HCEC 1CT (cell line): ENCODE measurements around the gene WWTR1.
A peak's percentile ranks its signal among the peaks of the same experiment; 100 is the strongest.

Experiments used
- DNase-seq: peaks from one replicate; pipeline ENCODE4 v3.0.0-alpha.2; 2017

WWTR1 gene

GRCh38 chr3:149654188-149654601 lies 3.6 kb downstream of the WWTR1 start:
- peak; percentile 68 for DNase-seq

GRCh38 chr3:149653564-149653963 lies 4.3 kb downstream of the WWTR1 start:
- DNase-seq = no peak

GRCh38 chr3:149653136-149653535 lies 4.7 kb downstream of the WWTR1 start:
- no peak for DNase-seq

GRCh38 chr3:149650828-149651227 lies 7.0 kb downstream of the WWTR1 start:
- DNase-seq = no peak

- DNase-seq = no peak
Measured at GRCh38 chr3:149648525-149648924, 9.3 kb downstream of the WWTR1 start.

- DNase-seq = no peak
Measured at GRCh38 chr3:149647812-149648211, 10.0 kb downstream of the WWTR1 start.

- no peak for DNase-seq
Measured at GRCh38 chr3:149647285-149647684, 10.5 kb downstream of the WWTR1 start.

GRCh38 chr3:149646181-149646766 lies 11.6 kb downstream of the WWTR1 start:
- DNase-seq = peak; percentile 71

- no peak for DNase-seq
Measured at GRCh38 chr3:149643963-149644362, 13.9 kb downstream of the WWTR1 start.

GRCh38 chr3:149643482-149643798 lies 14.4 kb downstream of the WWTR1 start:
- no peak for DNase-seq

GRCh38 chr3:149640976-149641728 lies 16.7 kb downstream of the WWTR1 start:
- DNase-seq = no peak

GRCh38 chr3:149639093-149639486 lies 18.7 kb downstream of the WWTR1 start:
- no peak for DNase-seq

GRCh38 chr3:149638228-149639092 lies 19.4 kb downstream of the WWTR1 start:
- DNase-seq = peak; percentile 36

GRCh38 chr3:149635396-149635795 lies 22.4 kb downstream of the WWTR1 start:
- no peak for DNase-seq

GRCh38 chr3:149634573-149634972 lies 23.3 kb downstream of the WWTR1 start:
- DNase-seq = no peak

GRCh38 chr3:149634072-149634471 lies 23.8 kb downstream of the WWTR1 start:
- no peak for DNase-seq

GRCh38 chr3:149632225-149632624 lies 25.6 kb downstream of the WWTR1 start:
- no peak for DNase-seq

- DNase-seq = no peak
Measured at GRCh38 chr3:149630806-149631205, 27.0 kb downstream of the WWTR1 start.

- DNase-seq = no peak
Measured at GRCh38 chr3:149628957-149629670, 28.7 kb downstream of the WWTR1 start.

- DNase-seq = no peak
Measured at GRCh38 chr3:149626671-149627070, 31.2 kb downstream of the WWTR1 start.

GRCh38 chr3:149625795-149626194 lies 32.0 kb downstream of the WWTR1 start:
- DNase-seq = peak; percentile 20

- DNase-seq = no peak
Measured at GRCh38 chr3:149623824-149624223, 34.0 kb downstream of the WWTR1 start.
